Measurements from ENCODE around the gene EYS.

- TF ChIP-seq CTCF (IDR thresholded peaks at IDR 0.05; ENCODE audit: low read depth, low read length) (no peak), POLR2A (IDR thresholded peaks at IDR 0.05; ENCODE audit: extremely low read depth, insufficient read length) (no peak), MYC (IDR thresholded peaks at IDR 0.05; ENCODE audit: low read depth, low read length) (no peak)
Observed at GRCh38 chr6:64146094-64146493, 1560.9 kb downstream of the EYS start.
